OCI-LY7 (cell line): ENCODE results near the gene ZBTB16. TPM values are rescaled to one million over a fixed set of nuclear protein-coding genes. Genes with fewer than 3 reads are reported as not detected.

ENCODE experiments used
- BruUV-seq: library from RNA; stranded (reverse); fragments of 400-500 nt; replicated peaks from 2 replicates; lab custom pipeline; 2021; lab: Mats Ljungman, UMichigan
- CTCF ChIA-PET: fragments of 300-600 bp; sonication (Branson Sonifier 250); formaldehyde crosslinking; loops from one replicate; lab custom pipeline; 2022; ENCODE audit warnings: antibody characterized with exemption; ENCODE audit not compliant: unreplicated experiment; lab: Charles Lee
- POLR2A ChIA-PET: fragments of 300-600 bp; sonication (Branson Sonifier 250); formaldehyde crosslinking; loops from one replicate; lab custom pipeline; 2022; ENCODE audit warnings: antibody characterized with exemption; lab: Charles Lee
- DNase-seq: peaks from one replicate; pipeline ENCODE4 v3.0.0-alpha.2; 2015; ENCODE audit warnings: low spot score
- H2AFZ ChIP-seq: fragments of 200-600 bp; sonication (generic), shearing (Covaris generic); 2 replicates; pipeline ENCODE4 v1.6.1; 2014; ENCODE audit warnings: mild to moderate bottlenecking, antibody characterized with exemption, low read length, moderate library complexity
- H3K27ac ChIP-seq: fragments of 200-600 bp; sonication (generic); 2 replicates; pipeline ENCODE4 v1.5.1; 2014; ENCODE audit warnings: mixed run types, low read depth, mild to moderate bottlenecking, moderate library complexity, low read length, inconsistent platforms; ENCODE audit not compliant: poor library complexity, severe bottlenecking
- H3K36me3 ChIP-seq: fragments of 200-600 bp; sonication (generic); 2 replicates; pipeline ENCODE4 v1.6.1; 2014; ENCODE audit warnings: mild to moderate bottlenecking, antibody characterized with exemption, low read length, moderate library complexity, mixed read lengths; ENCODE audit not compliant: insufficient read depth
- H3K4me1 ChIP-seq: fragments of 200-600 bp; sonication (generic); 2 replicates; pipeline ENCODE4 v1.5.1; 2014; ENCODE audit warnings: mild to moderate bottlenecking, low read length; ENCODE audit not compliant: insufficient read depth, poor library complexity, severe bottlenecking
- H3K4me2 ChIP-seq: fragments of 200-600 bp; sonication (generic); 2 replicates; pipeline ENCODE4 v1.6.1; 2014; ENCODE audit warnings: mild to moderate bottlenecking, low read length
- H3K4me3 ChIP-seq: fragments of 200-600 bp; sonication (generic); 2 replicates; pipeline ENCODE4 v1.5.1; 2014; ENCODE audit warnings: mild to moderate bottlenecking, low read depth, low read length; ENCODE audit not compliant: poor library complexity, severe bottlenecking
- H3K79me2 ChIP-seq: fragments of 200-600 bp; sonication (generic); 2 replicates; pipeline ENCODE4 v1.6.1; 2016; ENCODE audit warnings: low read depth, mild to moderate bottlenecking, low read length, moderate library complexity, mixed read lengths; ENCODE audit not compliant: insufficient read depth
- H3K9me2 ChIP-seq: fragments of 200-600 bp; sonication (generic); 2 replicates; pipeline ENCODE4 v1.6.1; 2016; ENCODE audit warnings: mild to moderate bottlenecking, low read length, mixed read lengths; ENCODE audit not compliant: insufficient read depth
- H3K9me3 ChIP-seq: fragments of 200-600 bp; sonication (generic); 2 replicates; pipeline ENCODE4 v1.6.1; 2014; ENCODE audit warnings: mild to moderate bottlenecking, mixed run types, low read length, mixed read lengths
- H4K20me1 ChIP-seq: fragments of 200-600 bp; sonication (generic); 2 replicates; pipeline ENCODE4 v1.6.1; 2014; ENCODE audit warnings: mild to moderate bottlenecking, antibody characterized with exemption, low read length, moderate library complexity, mixed read lengths; ENCODE audit not compliant: insufficient read depth
- EZH2phosphoT487 ChIP-seq: fragments of 200-600 bp; sonication (generic); IDR thresholded peaks from 2 replicates; pipeline ENCODE4 v1.6.1; 2018; ENCODE audit warnings: low read depth, borderline replicate concordance, mild to moderate bottlenecking, mixed run types, antibody characterized with exemption, low read length, moderate library complexity, mixed read lengths
- intact Hi-C: fragments of 100-400 bp; cut with micrococcal nuclease; formaldehyde crosslinking; loops from one replicate; pipeline ENCODE4 v1.10.0; 2022; ENCODE audit not compliant: unreplicated experiment
- total RNA-seq, 2 experiments: library from RNA; depleted of rRNA in 1 of 2; stranded (reverse); fragments of >200 nt in 1 of 2; shearing (Covaris generic) in 1 of 2; gene quantifications; 2 replicates each; pipeline ENCODE4 v1.2.3, GENCODE V29; 2014 to 2022
- TF ChIP-seq, protein P1 (sequence below): fragments of 200-600 bp; sonication (generic); conservative IDR thresholded peaks from 2 replicates; pipeline ENCODE4 v1.5.1; 2014; ENCODE audit warnings: mild to moderate bottlenecking, antibody characterized with exemption, low read length, moderate library complexity, mixed read lengths

Gene ZBTB16
- total RNA-seq, 2 experiments from 2014 or later: not detected

DNA sequence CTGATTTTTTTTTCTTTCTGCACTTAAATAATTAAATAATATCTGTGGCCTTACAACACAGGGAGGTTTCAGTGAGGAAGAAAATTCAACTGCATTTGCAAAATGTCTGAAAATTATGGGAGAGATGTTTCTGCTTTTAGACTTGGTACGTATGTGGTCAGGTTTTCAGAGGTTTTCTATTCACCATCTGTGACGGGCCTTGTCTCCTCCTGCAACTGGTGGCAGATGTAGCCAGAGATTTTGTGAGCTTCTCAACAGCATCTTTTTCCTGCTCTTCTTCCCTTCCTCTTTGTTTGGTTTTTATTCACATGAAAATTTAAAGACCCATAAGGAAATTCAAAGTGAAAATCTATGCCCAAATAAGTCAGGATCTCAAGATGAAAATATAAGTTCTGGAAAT lies 38.3 kb downstream of the ZBTB16 start:
- DNase-seq: no peak
- no peak overlapping the region for H3K4me3 ChIP-seq
- POLR2A ChIA-PET: no interaction called here
- H3K9me2 ChIP-seq: no peaks in the 10 kb centered on the region
- H3K36me3 ChIP-seq: no peaks in the 10 kb centered on the region
- no peak overlapping the region for H3K4me2 ChIP-seq
- no peak overlapping the region for H2AFZ ChIP-seq
- intact Hi-C loops: no loop called here
- H3K4me1 ChIP-seq: no peaks in the 10 kb centered on the region
- no peaks in the 10 kb centered on the region for H4K20me1 ChIP-seq
- no TSS peak for BruUV-seq
- no peak overlapping the region for H3K27ac ChIP-seq
- H3K9me3 ChIP-seq: no peaks in the 10 kb centered on the region
- TF ChIP-seq, protein P1, sequence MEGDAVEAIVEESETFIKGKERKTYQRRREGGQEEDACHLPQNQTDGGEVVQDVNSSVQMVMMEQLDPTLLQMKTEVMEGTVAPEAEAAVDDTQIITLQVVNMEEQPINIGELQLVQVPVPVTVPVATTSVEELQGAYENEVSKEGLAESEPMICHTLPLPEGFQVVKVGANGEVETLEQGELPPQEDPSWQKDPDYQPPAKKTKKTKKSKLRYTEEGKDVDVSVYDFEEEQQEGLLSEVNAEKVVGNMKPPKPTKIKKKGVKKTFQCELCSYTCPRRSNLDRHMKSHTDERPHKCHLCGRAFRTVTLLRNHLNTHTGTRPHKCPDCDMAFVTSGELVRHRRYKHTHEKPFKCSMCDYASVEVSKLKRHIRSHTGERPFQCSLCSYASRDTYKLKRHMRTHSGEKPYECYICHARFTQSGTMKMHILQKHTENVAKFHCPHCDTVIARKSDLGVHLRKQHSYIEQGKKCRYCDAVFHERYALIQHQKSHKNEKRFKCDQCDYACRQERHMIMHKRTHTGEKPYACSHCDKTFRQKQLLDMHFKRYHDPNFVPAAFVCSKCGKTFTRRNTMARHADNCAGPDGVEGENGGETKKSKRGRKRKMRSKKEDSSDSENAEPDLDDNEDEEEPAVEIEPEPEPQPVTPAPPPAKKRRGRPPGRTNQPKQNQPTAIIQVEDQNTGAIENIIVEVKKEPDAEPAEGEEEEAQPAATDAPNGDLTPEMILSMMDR: no peak
- TF ChIP-seq EZH2phosphoT487: no peak
- CTCF ChIA-PET: no interaction called here
- H3K79me2 ChIP-seq: no peaks in the 10 kb centered on the region

DNA sequence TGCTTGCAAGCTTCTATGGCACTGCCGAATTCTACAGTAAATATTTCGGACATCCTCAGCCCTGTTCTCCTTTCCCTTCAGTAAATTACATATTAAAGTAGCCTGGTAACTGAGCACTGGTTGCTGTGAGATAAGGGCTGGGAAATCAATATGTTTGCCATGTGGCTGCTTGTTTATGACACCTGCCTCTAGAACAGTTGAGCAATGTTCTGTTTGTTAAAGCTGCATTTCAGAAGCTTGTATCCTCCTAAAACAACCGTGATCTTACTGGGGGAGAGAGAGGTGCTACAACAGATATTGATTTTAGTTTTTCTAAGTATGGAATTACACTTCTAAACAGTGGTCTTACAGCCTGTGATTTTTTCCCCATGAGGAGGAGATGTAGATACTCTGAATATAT lies 39.4 kb downstream of the ZBTB16 start:
- H2AFZ ChIP-seq: no peak overlapping the region
- H3K27ac ChIP-seq: no peak overlapping the region
- H3K4me2 ChIP-seq: no peak overlapping the region
- H3K4me3 ChIP-seq: no peak overlapping the region
- no peaks in the 10 kb centered on the region for H3K36me3 ChIP-seq
- H3K9me3 ChIP-seq: no peaks in the 10 kb centered on the region
- no peak for DNase-seq
- H3K4me1 ChIP-seq: no peaks in the 10 kb centered on the region
- intact Hi-C loops: no loop called here
- no peaks in the 10 kb centered on the region for H3K79me2 ChIP-seq
- TF ChIP-seq, protein P1: no peak
- no peak for TF ChIP-seq EZH2phosphoT487
- no peaks in the 10 kb centered on the region for H3K9me2 ChIP-seq
- ChIA-PET CTCF (no interaction called here), POLR2A (no interaction called here)
- BruUV-seq: no TSS peak
- H4K20me1 ChIP-seq: no peaks in the 10 kb centered on the region

DNA sequence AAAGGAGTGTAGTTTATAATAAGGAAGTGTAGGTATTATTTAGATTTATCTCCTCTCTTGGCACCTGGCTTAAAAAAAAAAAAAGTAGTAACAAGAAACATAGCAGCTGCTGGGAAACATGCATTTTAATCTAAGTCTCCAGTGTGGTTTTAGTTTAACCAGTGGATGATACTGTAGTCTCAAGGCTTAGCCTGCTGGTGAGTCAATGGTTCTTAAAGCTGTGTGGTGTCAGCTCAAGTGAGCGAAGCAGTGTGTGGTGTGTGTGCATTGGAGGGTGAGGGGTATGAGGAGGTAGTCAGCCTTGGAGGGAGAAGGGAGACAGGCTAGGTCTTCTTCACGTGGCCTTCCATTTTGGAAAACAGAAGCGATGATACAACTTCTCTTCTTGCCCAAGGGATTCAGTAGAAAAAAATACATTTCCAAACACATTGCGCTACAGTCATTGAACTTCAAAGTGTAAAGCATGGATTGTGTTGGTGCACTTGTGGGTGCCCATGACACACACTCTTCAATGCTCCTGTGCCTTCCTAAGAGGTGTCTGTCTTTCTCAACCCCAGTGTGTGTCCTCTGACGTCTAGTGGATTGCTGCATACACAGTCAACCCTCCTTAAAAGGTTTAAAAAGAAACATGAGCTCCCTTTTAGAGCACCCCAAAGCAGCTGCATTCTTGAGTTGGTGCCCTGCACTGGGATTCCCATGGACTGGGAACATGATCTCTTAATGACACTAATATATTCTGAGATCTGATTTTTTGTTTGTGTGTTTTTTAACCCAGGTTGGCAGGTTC lies 40.1 kb downstream of the ZBTB16 start:
- Histone ChIP-seq H2AFZ (no peak overlapping the region), H4K20me1 (no peaks in the 10 kb centered on the region), H3K27ac (no peak overlapping the region), H3K79me2 (no peaks in the 10 kb centered on the region), H3K9me3 (no peaks in the 10 kb centered on the region), H3K4me3 (no peak overlapping the region), H3K36me3 (no peaks in the 10 kb centered on the region), H3K4me2 (no peak overlapping the region), H3K9me2 (no peaks in the 10 kb centered on the region), H3K4me1 (no peaks in the 10 kb centered on the region)
- intact Hi-C loops: no loop called here
- no peak for DNase-seq
- ChIA-PET CTCF (no interaction called here), POLR2A (no interaction called here)
- BruUV-seq: no TSS peak
- no peak for TF ChIP-seq EZH2phosphoT487
- TF ChIP-seq, protein P1: no peak
